ENCODE results near the gene CD247.

Gene CD247

DNA sequence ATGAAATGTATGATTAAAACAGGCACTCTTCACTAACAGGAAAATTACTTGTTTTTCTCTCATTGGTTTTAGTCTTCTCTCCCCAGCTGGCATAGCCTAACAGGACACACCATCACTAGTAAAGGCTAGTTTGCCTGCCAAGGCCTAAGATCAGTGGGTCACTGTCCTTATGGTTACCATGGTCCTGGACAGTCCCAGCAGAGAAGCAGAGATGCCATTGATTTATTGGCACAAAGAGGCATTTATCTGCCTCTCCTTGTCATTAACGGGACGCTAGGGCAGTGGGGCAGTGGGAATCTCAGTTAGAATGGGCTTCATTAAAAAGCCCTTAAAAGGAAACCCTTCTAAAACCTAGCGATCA, 13.9 kb downstream of the CD247 start:
- H3K23ac ChIP-seq (ENCODE audit: low read length in 2 of 2), result no peak overlapping the region
- DNase-seq, result no peak
- no peak overlapping the region for H4K8ac ChIP-seq (ENCODE audit: low read length)
- H2AFZ ChIP-seq (ENCODE audit: low read depth, low read length), result no peak overlapping the region
- H4K91ac ChIP-seq (ENCODE audit: low read length), result no peak overlapping the region
- no peak overlapping the region for H2BK5ac ChIP-seq (ENCODE audit: low read depth, low read length, poor library complexity, severe bottlenecking)
- H3K4ac ChIP-seq (ENCODE audit: low read depth in 1 of 2, low read length in 2 of 2), result no peak overlapping the region
- H3K9me3 ChIP-seq (ENCODE audit: control insufficient read depth, low read length), result no peaks in the 10 kb centered on the region
- peaks cover 44 to 45% of the 10 kb centered on the region in 2 experiments for H3K27me3 ChIP-seq (ENCODE audit: control insufficient read depth in 1 of 2, insufficient read depth in 1 of 2, low read length in 2 of 2)
- no peak overlapping the region for H3K4me2 ChIP-seq (ENCODE audit: low read length, poor library complexity, severe bottlenecking)
- no peaks in the 10 kb centered on the region for H3K79me1 ChIP-seq (replicated peaks; ENCODE audit: low read length, poor library complexity, severe bottlenecking)
- H2BK12ac ChIP-seq (ENCODE audit: low read length in 2 of 2), result no peak overlapping the region
- H3K9ac ChIP-seq (ENCODE audit: low read length), result no peak overlapping the region
- no peak overlapping the region for H3K14ac ChIP-seq (ENCODE audit: low read length in 2 of 2)
- H2AK5ac ChIP-seq (ENCODE audit: low read length, severe bottlenecking), result no peak overlapping the region
- H2BK120ac ChIP-seq (ENCODE audit: low read depth, low read length), result no peak overlapping the region
- H3K4me3 ChIP-seq (ENCODE audit: insufficient read depth in 1 of 2, low read depth in 1 of 2, low read length in 2 of 2), result no peak overlapping the region
- H3K36me3 ChIP-seq (ENCODE audit: control insufficient read depth in 1 of 2, insufficient read depth in 2 of 2, low read depth in 1 of 2, low read length in 2 of 2), result no peaks in the 10 kb centered on the region
- no peak overlapping the region for H3K18ac ChIP-seq (ENCODE audit: low read depth in 1 of 2, low read length in 2 of 2)
- no peaks in the 10 kb centered on the region for H3K4me1 ChIP-seq (ENCODE audit: control insufficient read depth, insufficient read depth, low read depth, low read length)
- no peak overlapping the region for H2BK15ac ChIP-seq (ENCODE audit: low read depth, poor library complexity, severe bottlenecking)
- 85% methylated on average over 3 of the region's 3 CpGs for WGBS
- no peak overlapping the region for H3K27ac ChIP-seq (ENCODE audit: low read length, poor library complexity, severe bottlenecking)

DNA sequence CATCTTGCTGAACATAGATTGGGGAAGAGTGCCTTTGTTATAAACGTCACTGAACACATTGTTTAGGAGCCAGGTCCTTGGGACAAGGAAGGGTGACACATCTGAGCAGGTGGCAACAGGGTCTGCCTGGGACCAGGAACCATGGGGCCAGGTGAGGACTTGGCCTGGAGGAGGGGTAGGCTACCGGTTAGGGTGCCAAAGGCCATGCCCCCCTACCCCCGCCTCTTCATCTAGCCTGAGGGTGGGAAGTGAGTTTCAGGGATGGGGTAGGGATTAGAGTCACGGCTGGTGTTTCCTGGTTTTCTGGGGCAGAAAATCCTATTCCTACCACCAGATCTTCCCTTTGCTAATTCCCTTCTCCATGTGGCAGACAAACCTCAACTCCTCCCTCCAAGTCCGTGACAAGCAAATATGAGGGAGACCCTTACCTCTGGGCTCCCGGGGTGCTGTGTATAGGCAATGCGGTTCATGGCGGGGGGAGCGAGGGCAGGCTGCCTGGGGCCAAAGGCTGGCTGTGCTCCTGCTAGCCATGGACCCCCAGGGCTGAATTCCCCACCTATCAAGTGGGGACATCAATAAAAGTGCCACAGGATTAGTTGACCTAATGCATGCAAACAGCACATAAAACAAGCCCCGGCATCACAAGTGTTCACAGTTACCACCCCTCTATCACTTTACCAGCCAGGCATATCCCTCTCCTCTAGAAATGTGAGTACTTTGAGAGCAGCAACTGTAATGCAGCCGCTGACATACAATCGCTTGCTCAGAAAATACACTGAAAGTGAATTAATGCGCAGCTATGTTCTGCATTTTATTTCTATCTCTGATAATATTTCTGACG, 14.5 kb downstream of the CD247 start:
- H3K23ac ChIP-seq (ENCODE audit: low read length in 2 of 2), result no peak overlapping the region
- no peaks in the 10 kb centered on the region for H3K79me1 ChIP-seq (replicated peaks; ENCODE audit: low read length, poor library complexity, severe bottlenecking)
- H2BK12ac ChIP-seq (ENCODE audit: low read length in 2 of 2), result no peak overlapping the region
- H2BK5ac ChIP-seq (ENCODE audit: low read depth, low read length, poor library complexity, severe bottlenecking), result no peak overlapping the region
- H3K14ac ChIP-seq (ENCODE audit: low read length in 2 of 2), result no peak overlapping the region
- 81% methylated on average over 11 of the region's 14 CpGs for WGBS
- no peaks in the 10 kb centered on the region for H3K4me1 ChIP-seq (ENCODE audit: control insufficient read depth, insufficient read depth, low read depth, low read length)
- H4K91ac ChIP-seq (ENCODE audit: low read length), result no peak overlapping the region
- H3K4ac ChIP-seq (ENCODE audit: low read depth in 1 of 2, low read length in 2 of 2), result no peak overlapping the region
- no peak overlapping the region for H2AK5ac ChIP-seq (ENCODE audit: low read length, severe bottlenecking)
- H3K27me3 ChIP-seq (ENCODE audit: control insufficient read depth in 1 of 2, insufficient read depth in 1 of 2, low read length in 2 of 2), result peaks cover 44 to 47% of the 10 kb centered on the region in 2 experiments
- no peak overlapping the region for H3K9ac ChIP-seq (ENCODE audit: low read length)
- DNase-seq, result no peak
- no peak overlapping the region for H3K4me2 ChIP-seq (ENCODE audit: low read length, poor library complexity, severe bottlenecking)
- no peaks in the 10 kb centered on the region for H3K36me3 ChIP-seq (ENCODE audit: control insufficient read depth in 1 of 2, insufficient read depth in 2 of 2, low read depth in 1 of 2, low read length in 2 of 2)
- H3K9me3 ChIP-seq (ENCODE audit: control insufficient read depth, low read length), result no peaks in the 10 kb centered on the region
- no peak overlapping the region for H2AFZ ChIP-seq (ENCODE audit: low read depth, low read length)
- H2BK120ac ChIP-seq (ENCODE audit: low read depth, low read length), result no peak overlapping the region
- no peak overlapping the region for H4K8ac ChIP-seq (ENCODE audit: low read length)
- no peak overlapping the region for H3K27ac ChIP-seq (ENCODE audit: low read length, poor library complexity, severe bottlenecking)
- no peak overlapping the region for H2BK15ac ChIP-seq (ENCODE audit: low read depth, poor library complexity, severe bottlenecking)
- no peak overlapping the region for H3K4me3 ChIP-seq (ENCODE audit: insufficient read depth in 1 of 2, low read depth in 1 of 2, low read length in 2 of 2)
- no peak overlapping the region for H3K18ac ChIP-seq (ENCODE audit: low read depth in 1 of 2, low read length in 2 of 2)

DNA sequence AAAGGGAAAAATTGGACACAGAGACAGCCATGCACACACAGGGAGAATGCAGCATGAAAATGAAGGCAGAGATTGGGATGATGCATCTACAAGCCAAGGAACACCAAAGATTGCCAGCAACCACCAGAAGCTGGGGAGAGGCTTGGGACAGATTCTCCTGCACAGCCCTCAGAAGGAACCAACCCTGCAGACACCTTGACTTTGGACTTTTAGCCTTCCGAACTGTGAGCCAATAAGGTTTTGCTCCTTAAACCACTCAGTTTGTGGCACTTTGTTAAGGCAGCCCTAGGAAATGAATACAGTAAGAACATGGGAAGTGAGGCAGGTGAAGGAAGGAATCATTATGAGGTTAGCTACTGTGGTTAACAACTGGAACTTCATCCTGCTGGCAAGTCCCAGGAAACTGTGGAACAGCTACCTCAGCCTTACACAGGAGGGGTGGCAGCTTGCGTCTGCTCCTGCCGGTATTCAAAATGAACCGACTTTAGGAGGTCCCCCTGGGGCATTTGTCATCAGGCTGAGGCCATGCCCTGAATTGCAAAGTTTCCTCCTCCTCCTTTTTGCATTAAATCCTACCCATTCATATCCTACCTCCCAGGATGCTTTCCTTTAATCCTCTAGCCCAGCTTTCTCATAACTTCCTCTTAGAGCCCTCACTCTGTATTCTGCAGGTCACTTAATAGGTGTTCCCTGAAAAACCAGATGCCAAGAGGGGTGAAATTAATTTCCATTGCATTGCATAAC, 15.4 kb downstream of the CD247 start:
- Histone ChIP-seq H3K79me1 (replicated peaks; ENCODE audit: low read length, poor library complexity, severe bottlenecking) (no peaks in the 10 kb centered on the region), H3K36me3 (ENCODE audit: control insufficient read depth in 1 of 2, insufficient read depth in 2 of 2, low read depth in 1 of 2, low read length in 2 of 2) (no peaks in the 10 kb centered on the region), H3K4me1 (ENCODE audit: control insufficient read depth, insufficient read depth, low read depth, low read length) (no peaks in the 10 kb centered on the region), H3K9ac (ENCODE audit: low read length) (no peak overlapping the region), H2BK120ac (ENCODE audit: low read depth, low read length) (no peak overlapping the region), H3K4me2 (ENCODE audit: low read length, poor library complexity, severe bottlenecking) (no peak overlapping the region), H3K27me3 (ENCODE audit: control insufficient read depth in 1 of 2, insufficient read depth in 1 of 2, low read length in 2 of 2) (peaks cover 50 to 55% of the 10 kb centered on the region in 2 experiments), H3K18ac (ENCODE audit: low read depth in 1 of 2, low read length in 2 of 2) (no peak overlapping the region), H3K14ac (ENCODE audit: low read length in 2 of 2) (no peak overlapping the region), H2BK15ac (ENCODE audit: low read depth, poor library complexity, severe bottlenecking) (no peak overlapping the region), H3K4me3 (ENCODE audit: insufficient read depth in 1 of 2, low read depth in 1 of 2, low read length in 2 of 2) (no peak overlapping the region), H3K23ac (ENCODE audit: low read length in 2 of 2) (no peak overlapping the region), H3K9me3 (ENCODE audit: control insufficient read depth, low read length) (no peaks in the 10 kb centered on the region), H4K91ac (ENCODE audit: low read length) (no peak overlapping the region), H2AFZ (ENCODE audit: low read depth, low read length) (no peak overlapping the region), H4K8ac (ENCODE audit: low read length) (no peak overlapping the region), H2BK5ac (ENCODE audit: low read depth, low read length, poor library complexity, severe bottlenecking) (no peak overlapping the region), H2AK5ac (ENCODE audit: low read length, severe bottlenecking) (no peak overlapping the region), H3K4ac (ENCODE audit: low read depth in 1 of 2, low read length in 2 of 2) (no peak overlapping the region), H3K27ac (ENCODE audit: low read length, poor library complexity, severe bottlenecking) (no peak overlapping the region), H2BK12ac (ENCODE audit: low read length in 2 of 2) (no peak overlapping the region)
- 49% methylated on average over 4 of the region's 4 CpGs for WGBS
- no peak for DNase-seq

DNA sequence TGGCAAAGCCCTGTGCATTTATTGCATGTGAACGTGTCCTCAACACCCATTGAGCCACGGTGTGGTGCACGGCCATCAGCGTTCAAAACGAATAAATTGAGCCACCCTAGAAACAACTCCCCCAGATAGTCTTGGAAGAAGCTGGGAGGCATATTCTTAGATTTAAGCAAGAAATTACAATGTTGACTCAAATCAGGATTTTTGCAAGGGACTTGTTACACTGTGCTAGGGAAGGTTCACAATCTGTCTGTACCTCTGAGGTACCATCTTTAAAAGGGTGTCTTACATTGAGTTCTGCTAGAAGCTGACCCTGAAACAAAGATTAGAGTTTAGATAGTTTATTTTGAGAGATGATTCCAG, 16.2 kb downstream of the CD247 start:
- Histone ChIP-seq H3K9ac (ENCODE audit: low read length) (no peak overlapping the region), H3K23ac (ENCODE audit: low read length in 2 of 2) (peak overlapping the region in 1 of 2 experiments; percentile 32), H3K9me3 (ENCODE audit: control insufficient read depth, low read length) (no peaks in the 10 kb centered on the region), H3K4me2 (ENCODE audit: low read length, poor library complexity, severe bottlenecking) (no peak overlapping the region), H4K8ac (ENCODE audit: low read length) (no peak overlapping the region), H2BK15ac (ENCODE audit: low read depth, poor library complexity, severe bottlenecking) (no peak overlapping the region), H2AFZ (ENCODE audit: low read depth, low read length) (no peak overlapping the region), H3K4me3 (ENCODE audit: insufficient read depth in 1 of 2, low read depth in 1 of 2, low read length in 2 of 2) (no peak overlapping the region), H3K4ac (ENCODE audit: low read depth in 1 of 2, low read length in 2 of 2) (no peak overlapping the region), H3K27me3 (ENCODE audit: control insufficient read depth in 1 of 2, insufficient read depth in 1 of 2, low read length in 2 of 2) (peaks cover 54 to 62% of the 10 kb centered on the region in 2 experiments), H3K36me3 (ENCODE audit: control insufficient read depth in 1 of 2, insufficient read depth in 2 of 2, low read depth in 1 of 2, low read length in 2 of 2) (no peaks in the 10 kb centered on the region), H3K27ac (ENCODE audit: low read length, poor library complexity, severe bottlenecking) (no peak overlapping the region), H2BK120ac (ENCODE audit: low read depth, low read length) (no peak overlapping the region), H3K14ac (ENCODE audit: low read length in 2 of 2) (no peak overlapping the region), H3K4me1 (ENCODE audit: control insufficient read depth, insufficient read depth, low read depth, low read length) (no peaks in the 10 kb centered on the region), H2AK5ac (ENCODE audit: low read length, severe bottlenecking) (no peak overlapping the region), H2BK5ac (ENCODE audit: low read depth, low read length, poor library complexity, severe bottlenecking) (no peak overlapping the region), H2BK12ac (ENCODE audit: low read length in 2 of 2) (no peak overlapping the region), H3K79me1 (replicated peaks; ENCODE audit: low read length, poor library complexity, severe bottlenecking) (no peaks in the 10 kb centered on the region), H4K91ac (ENCODE audit: low read length) (no peak overlapping the region), H3K18ac (ENCODE audit: low read depth in 1 of 2, low read length in 2 of 2) (no peak overlapping the region)
- no peak for DNase-seq
- WGBS, result 96% methylated on average over 4 of the region's 5 CpGs
